Mesenchymal stem cell (in vitro differentiated cells and primary cell): ENCODE data around the gene KLHL30.

Experiments used
- DNase-seq: peaks from one replicate; pipeline ENCODE4 v3.0.0-alpha.2; 2013
- H2AFZ ChIP-seq: one replicate; pipeline ENCODE4 v1.6.1; 2013; ENCODE audit warnings: low read depth, mild to moderate bottlenecking, control low read depth, inconsistent platforms, low read length, moderate library complexity
- H2AK5ac ChIP-seq: 2 replicates; pipeline ENCODE4 v1.6.1; 2013; ENCODE audit warnings: low read length, moderate library complexity, mild to moderate bottlenecking, inconsistent platforms; ENCODE audit not compliant: severe bottlenecking
- H2BK120ac ChIP-seq: one replicate; pipeline ENCODE4 v1.6.1; 2013; ENCODE audit warnings: low read depth, mild to moderate bottlenecking, inconsistent platforms, low read length, moderate library complexity
- H2BK12ac ChIP-seq, 2 experiments: one replicate each; pipeline ENCODE4 v1.6.1; 2013; ENCODE audit warnings: inconsistent platforms in 2 of 2, low read length in 2 of 2, mild to moderate bottlenecking in 2 of 2, moderate library complexity in 2 of 2, control low read depth in 1 of 2
- H2BK15ac ChIP-seq: one replicate; pipeline ENCODE4 v1.6.1; 2013; ENCODE audit warnings: mild to moderate bottlenecking, low read depth, inconsistent platforms; ENCODE audit not compliant: poor library complexity, severe bottlenecking
- H2BK5ac ChIP-seq: 2 replicates; pipeline ENCODE4 v1.6.1; 2013; ENCODE audit warnings: low read depth, mild to moderate bottlenecking, low read length, control low read depth, inconsistent platforms; ENCODE audit not compliant: poor library complexity, severe bottlenecking
- H3K14ac ChIP-seq, 2 experiments: one replicate each; pipeline ENCODE4 v1.6.1; 2013; ENCODE audit warnings: inconsistent platforms in 2 of 2, low read length in 2 of 2, control low read depth in 1 of 2, mild to moderate bottlenecking in 1 of 2, moderate library complexity in 1 of 2
- H3K18ac ChIP-seq, 2 experiments: one replicate each; pipeline ENCODE4 v1.6.1; 2013; ENCODE audit warnings: inconsistent platforms in 2 of 2, low read length in 2 of 2, control low read depth in 1 of 2, low read depth in 1 of 2, mild to moderate bottlenecking in 1 of 2
- H3K23ac ChIP-seq, 2 experiments: one replicate each; pipeline ENCODE4 v1.6.1; 2013; ENCODE audit warnings: inconsistent platforms in 2 of 2, low read length in 2 of 2, mild to moderate bottlenecking in 2 of 2, moderate library complexity in 2 of 2, control low read depth in 1 of 2
- H3K27ac ChIP-seq: 2 replicates; pipeline ENCODE4 v1.5.1; 2013; ENCODE audit warnings: mild to moderate bottlenecking, moderate library complexity, low read length, control low read depth, inconsistent platforms; ENCODE audit not compliant: poor library complexity, severe bottlenecking
- H3K27me3 ChIP-seq, 2 experiments: 2 replicates each; pipeline versions ENCODE4 v1.6.1 to v1.7.0; 2013; ENCODE audit warnings: low read length in 2 of 2, mild to moderate bottlenecking in 2 of 2, moderate library complexity in 2 of 2, control low read depth in 1 of 2, inconsistent platforms in 1 of 2; ENCODE audit not compliant: control insufficient read depth in 1 of 2, insufficient read depth in 1 of 2
- H3K36me3 ChIP-seq, 2 experiments: 2 replicates each; pipeline versions ENCODE4 v1.6.1 to v1.7.0; 2013; ENCODE audit warnings: low read length in 2 of 2, control low read depth in 1 of 2, inconsistent platforms in 1 of 2, low read depth in 1 of 2, mild to moderate bottlenecking in 1 of 2; ENCODE audit not compliant: insufficient read depth in 2 of 2, control insufficient read depth in 1 of 2
- H3K4ac ChIP-seq, 2 experiments: one replicate each; pipeline ENCODE4 v1.6.1; 2013; ENCODE audit warnings: inconsistent platforms in 2 of 2, low read length in 2 of 2, mild to moderate bottlenecking in 2 of 2, moderate library complexity in 2 of 2, control low read depth in 1 of 2, low read depth in 1 of 2
- H3K4me1 ChIP-seq: 2 replicates; pipeline ENCODE4 v1.6.1; 2013; ENCODE audit warnings: low read depth, low read length, control low read depth; ENCODE audit not compliant: control insufficient read depth, insufficient read depth
- H3K4me2 ChIP-seq: 2 replicates; pipeline ENCODE4 v1.6.1; 2013; ENCODE audit warnings: low read length, mild to moderate bottlenecking, inconsistent platforms; ENCODE audit not compliant: poor library complexity, severe bottlenecking
- H3K4me3 ChIP-seq, 2 experiments: 2 replicates each; pipeline versions ENCODE4 v1.5.1 to v1.7.0; 2013; ENCODE audit warnings: low read length in 2 of 2, mild to moderate bottlenecking in 2 of 2, control low read depth in 1 of 2, low read depth in 1 of 2; ENCODE audit not compliant: insufficient read depth in 1 of 2
- H3K79me1 ChIP-seq: replicated peaks from 2 replicates; pipeline ENCODE4 v1.6.1; 2013; ENCODE audit warnings: mild to moderate bottlenecking, control low read depth, low read length, inconsistent platforms; ENCODE audit not compliant: poor library complexity, severe bottlenecking
- H3K9ac ChIP-seq: 2 replicates; pipeline ENCODE4 v1.7.0; 2013; ENCODE audit warnings: mild to moderate bottlenecking, low read length, moderate library complexity
- H3K9me3 ChIP-seq: 2 replicates; pipeline ENCODE4 v1.7.0; 2013; ENCODE audit warnings: mild to moderate bottlenecking, low read length; ENCODE audit not compliant: control insufficient read depth
- H4K8ac ChIP-seq: one replicate; pipeline ENCODE4 v1.6.1; 2013; ENCODE audit warnings: inconsistent platforms, mild to moderate bottlenecking, low read length, moderate library complexity
- H4K91ac ChIP-seq: one replicate; pipeline ENCODE4 v1.6.1; 2013; ENCODE audit warnings: mild to moderate bottlenecking, low read length, inconsistent platforms
- WGBS: methylation state at CpG from one replicate; pipeline ENCODE4 v1.1.7; 2013; ENCODE audit warnings: mixed read lengths; 5-methylcytosine and 5-hydroxymethylcytosine counted together

The KLHL30 gene

GRCh38 chr2:238144262-238144661 is 5.8 kb downstream of the KLHL30 start:
- Histone ChIP-seq H2AK5ac (no peak overlapping the region), H2BK12ac (no peak overlapping the region), H3K14ac (no peak overlapping the region), H3K4me1 (peaks cover 38% of the 10 kb centered on the region), H3K18ac (no peak overlapping the region), H2BK5ac (no peak overlapping the region), H3K27ac (no peak overlapping the region), H3K9ac (no peak overlapping the region), H3K4me2 (no peak overlapping the region), H2BK120ac (no peak overlapping the region), H3K4ac (no peak overlapping the region), H3K9me3 (no peaks in the 10 kb centered on the region), H2BK15ac (no peak overlapping the region), H3K27me3 (no peaks in the 10 kb centered on the region), H3K23ac (no peak overlapping the region), H3K79me1 (no peaks in the 10 kb centered on the region), H4K91ac (peak overlapping the region; percentile 9), H3K4me3 (no peak overlapping the region), H4K8ac (no peak overlapping the region), H3K36me3 (no peaks in the 10 kb centered on the region), H2AFZ (no peak overlapping the region)
- 90% methylated on average over 5 of the region's 5 CpGs for WGBS
- DNase-seq, result no peak

DNA sequence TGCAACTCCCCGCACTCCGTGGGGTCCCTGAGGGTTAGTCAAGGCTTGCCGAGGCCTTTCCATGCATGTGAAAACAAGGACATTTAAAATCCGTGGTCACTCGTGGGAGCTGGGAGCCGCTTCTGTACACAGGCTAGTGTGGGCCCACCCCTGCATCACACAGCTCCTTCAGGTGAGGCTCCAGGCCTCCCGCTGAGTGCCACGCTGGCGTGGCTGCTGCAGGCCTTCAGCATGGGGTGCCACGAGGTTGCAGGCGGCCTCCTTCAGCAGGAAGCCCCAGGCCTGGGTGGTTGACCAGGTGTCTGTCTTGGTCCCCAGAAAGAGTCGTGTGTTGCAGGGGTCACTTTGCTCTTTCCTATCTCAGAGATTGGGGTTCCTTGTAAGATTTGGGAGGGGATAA is 6.6 kb downstream of the KLHL30 start:
- H2BK5ac ChIP-seq, result no peak overlapping the region
- H3K4ac ChIP-seq, result no peak overlapping the region
- no peak overlapping the region for H4K8ac ChIP-seq
- H3K9me3 ChIP-seq, result no peaks in the 10 kb centered on the region
- peaks cover 40% of the 10 kb centered on the region for H3K4me1 ChIP-seq
- H4K91ac ChIP-seq, result no peak overlapping the region
- H3K36me3 ChIP-seq, result no peaks in the 10 kb centered on the region
- no peak overlapping the region for H2AK5ac ChIP-seq
- no peak overlapping the region for H3K18ac ChIP-seq
- no peaks in the 10 kb centered on the region for H3K27me3 ChIP-seq
- H3K14ac ChIP-seq, result no peak overlapping the region
- no peak overlapping the region for H2AFZ ChIP-seq
- DNase-seq, result no peak
- H3K4me2 ChIP-seq, result no peak overlapping the region
- H3K23ac ChIP-seq, result no peak overlapping the region
- no peak overlapping the region for H3K9ac ChIP-seq
- WGBS, result 96% methylated on average over 12 of the region's 12 CpGs
- no peak overlapping the region for H2BK120ac ChIP-seq
- H2BK15ac ChIP-seq, result no peak overlapping the region
- H3K27ac ChIP-seq, result no peak overlapping the region
- H2BK12ac ChIP-seq, result no peak overlapping the region
- H3K4me3 ChIP-seq, result no peak overlapping the region
- no peaks in the 10 kb centered on the region for H3K79me1 ChIP-seq

GRCh38 chr2:238145851-238146250 is 7.4 kb downstream of the KLHL30 start:
- DNase-seq, result no peak
- Histone ChIP-seq H3K4me2 (no peak overlapping the region), H3K4me1 (peaks cover 39% of the 10 kb centered on the region), H2AK5ac (no peak overlapping the region), H3K4ac (no peak overlapping the region), H2BK15ac (no peak overlapping the region), H3K27ac (no peak overlapping the region), H4K91ac (no peak overlapping the region), H3K14ac (no peak overlapping the region), H3K79me1 (no peaks in the 10 kb centered on the region), H3K4me3 (no peak overlapping the region), H3K9ac (no peak overlapping the region), H3K23ac (no peak overlapping the region), H2BK12ac (no peak overlapping the region), H2BK120ac (no peak overlapping the region), H3K27me3 (no peaks in the 10 kb centered on the region), H2BK5ac (no peak overlapping the region), H2AFZ (no peak overlapping the region), H4K8ac (no peak overlapping the region), H3K9me3 (no peaks in the 10 kb centered on the region), H3K18ac (no peak overlapping the region), H3K36me3 (no peaks in the 10 kb centered on the region)
- WGBS, result 85% methylated on average over 12 of the region's 12 CpGs

DNA sequence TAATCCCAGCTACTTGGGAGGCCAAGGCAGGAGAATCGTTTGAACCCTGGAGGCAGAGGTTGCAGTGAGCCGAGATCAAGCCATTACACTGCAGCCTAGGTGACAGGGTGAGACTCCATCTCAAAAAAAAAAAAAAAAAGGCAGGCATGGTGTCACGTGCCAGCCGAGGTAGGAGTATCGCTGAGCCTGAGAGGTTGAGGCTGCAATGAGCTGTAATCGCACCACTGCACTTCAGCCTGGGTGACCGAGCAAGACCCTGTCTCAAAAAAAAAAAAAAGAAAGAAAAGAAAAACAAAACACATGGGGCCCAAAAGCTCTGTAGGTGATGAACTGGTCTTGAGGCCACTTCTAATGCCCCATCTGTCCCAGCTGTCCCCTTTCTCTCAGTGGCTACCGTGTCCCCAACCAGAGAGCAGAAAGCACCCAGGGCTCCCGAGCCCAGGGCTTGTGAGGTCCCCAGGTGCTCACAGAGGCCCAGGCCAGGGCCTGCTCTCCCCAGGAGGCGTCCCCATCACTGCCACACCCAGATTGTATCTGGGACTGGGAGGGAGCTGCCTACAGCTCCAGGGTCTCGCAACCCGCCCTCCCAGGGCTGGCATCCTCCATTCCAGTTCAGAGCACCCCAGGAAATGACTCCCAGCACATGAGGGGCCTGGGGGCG is 8.5 kb downstream of the KLHL30 start:
- Histone ChIP-seq H4K8ac (no peak overlapping the region), H3K9ac (no peak overlapping the region), H3K36me3 (no peaks in the 10 kb centered on the region), H2BK120ac (no peak overlapping the region), H3K9me3 (no peaks in the 10 kb centered on the region), H3K23ac (no peak overlapping the region), H3K14ac (no peak overlapping the region), H3K27ac (no peak overlapping the region), H4K91ac (no peak overlapping the region), H2BK15ac (no peak overlapping the region), H3K4me2 (no peak overlapping the region), H2BK12ac (no peak overlapping the region), H3K4me1 (peaks cover 32% of the 10 kb centered on the region), H3K18ac (no peak overlapping the region), H3K79me1 (no peaks in the 10 kb centered on the region), H2AK5ac (no peak overlapping the region), H3K27me3 (no peaks in the 10 kb centered on the region), H2BK5ac (no peak overlapping the region), H3K4me3 (no peak overlapping the region), H2AFZ (no peak overlapping the region), H3K4ac (no peak overlapping the region)
- DNase-seq, result no peak
- 92% methylated on average over 13 of the region's 13 CpGs for WGBS
